Endometrium (tissue), 2 donors: ENCODE results near the gene PRSS53.

Experiments
- FAIRE-seq: peaks from 2 replicates; lab custom pipeline; 2012; peaks lifted over from hg19 to GRCh38; lab: Jason Lieb, UNC
- donor health status: control.
- donor health status: control.

The PRSS53 gene

GRCh38 chr16:31093132-31093703, 4.5 kb upstream of the PRSS53 start:
- FAIRE-seq = no peak

- FAIRE-seq = no peak
Measured at GRCh38 chr16:31092330-31092729, 3.6 kb upstream of the PRSS53 start.

- FAIRE-seq = no peak
Measured at GRCh38 chr16:31090540-31090939, 1.8 kb upstream of the PRSS53 start.

- no peak for FAIRE-seq
Measured at GRCh38 chr16:31089199-31089598, 456 bp upstream of the PRSS53 start.

- FAIRE-seq = no peak
Measured at GRCh38 chr16:31087971-31088370, 772 bp downstream of the PRSS53 start.

GRCh38 chr16:31087481-31087880, 1.3 kb downstream of the PRSS53 start:
- FAIRE-seq = no peak

- FAIRE-seq = no peak
Measured at GRCh38 chr16:31086629-31086906, 2.2 kb downstream of the PRSS53 start.

GRCh38 chr16:31085873-31086628, 2.7 kb downstream of the PRSS53 start:
- no peak for FAIRE-seq

GRCh38 chr16:31085411-31085810, 3.3 kb downstream of the PRSS53 start:
- no peak for FAIRE-seq

GRCh38 chr16:31084584-31085302, 4.0 kb downstream of the PRSS53 start:
- no peak for FAIRE-seq

GRCh38 chr16:31083981-31084380, 4.8 kb downstream of the PRSS53 start:
- FAIRE-seq = no peak

GRCh38 chr16:31083556-31083955, 5.2 kb downstream of the PRSS53 start:
- no peak for FAIRE-seq

GRCh38 chr16:31083081-31083480, 5.7 kb downstream of the PRSS53 start:
- FAIRE-seq = no peak

- no peak for FAIRE-seq
Measured at GRCh38 chr16:31082368-31083045, 6.2 kb downstream of the PRSS53 start.

- no peak for FAIRE-seq
Measured at GRCh38 chr16:31081428-31082351, 7.1 kb downstream of the PRSS53 start.

- FAIRE-seq = no peak
Measured at GRCh38 chr16:31080756-31081419, 7.9 kb downstream of the PRSS53 start.

GRCh38 chr16:31080035-31080629, 8.6 kb downstream of the PRSS53 start:
- no peak for FAIRE-seq

- no peak for FAIRE-seq
Measured at GRCh38 chr16:31079342-31079944, 9.3 kb downstream of the PRSS53 start.

GRCh38 chr16:31078597-31079341, 10.0 kb downstream of the PRSS53 start:
- FAIRE-seq = no peak
